HG03439 (cell line): ENCODE measurements around the gene CPNE2.
"Not testable (repeated sequence)": the region's sequence is repeated elsewhere in the genome, so short reads cannot be mapped to it uniquely, and the experiment has no call there.

Experiments
- ATAC-seq: cut with Tn5 transposase; IDR thresholded peaks from one replicate; pipeline ENCODE4 v1.9.1; 2021; ENCODE audit warnings: mild to moderate bottlenecking, moderate library complexity; ENCODE audit not compliant: unreplicated experiment

Gene CPNE2

GRCh38 chr16:57091975-57092785, at the start of gene CPNE2:
Gene CPNE2, plus strand, starts transcription at chr16:57092583. Its CDS starts 18,160 bp downstream, at chr16:57110743.
- peak; percentile 46 for ATAC-seq

DNA sequence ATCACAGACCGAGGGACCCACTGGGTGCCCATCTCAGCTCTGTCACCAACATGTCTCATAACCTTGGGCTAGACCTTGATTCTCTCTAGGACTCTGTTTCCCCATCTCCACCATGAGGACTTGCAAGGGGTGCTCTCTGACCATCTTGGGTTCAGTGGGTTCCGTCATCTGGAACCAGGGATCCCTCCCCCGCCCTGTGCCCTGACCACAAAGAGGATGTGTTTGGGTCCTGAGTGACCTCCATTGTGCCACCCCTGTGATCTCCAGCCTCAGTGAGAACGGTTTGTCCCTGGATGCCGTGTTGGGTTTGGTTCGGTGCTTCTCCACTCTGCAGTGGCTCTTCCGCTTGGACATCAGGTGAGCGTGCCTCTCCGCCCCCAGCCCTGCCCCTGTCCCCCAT, 49.1 kb upstream of the CPNE2 start:
- no peak for ATAC-seq

DNA sequence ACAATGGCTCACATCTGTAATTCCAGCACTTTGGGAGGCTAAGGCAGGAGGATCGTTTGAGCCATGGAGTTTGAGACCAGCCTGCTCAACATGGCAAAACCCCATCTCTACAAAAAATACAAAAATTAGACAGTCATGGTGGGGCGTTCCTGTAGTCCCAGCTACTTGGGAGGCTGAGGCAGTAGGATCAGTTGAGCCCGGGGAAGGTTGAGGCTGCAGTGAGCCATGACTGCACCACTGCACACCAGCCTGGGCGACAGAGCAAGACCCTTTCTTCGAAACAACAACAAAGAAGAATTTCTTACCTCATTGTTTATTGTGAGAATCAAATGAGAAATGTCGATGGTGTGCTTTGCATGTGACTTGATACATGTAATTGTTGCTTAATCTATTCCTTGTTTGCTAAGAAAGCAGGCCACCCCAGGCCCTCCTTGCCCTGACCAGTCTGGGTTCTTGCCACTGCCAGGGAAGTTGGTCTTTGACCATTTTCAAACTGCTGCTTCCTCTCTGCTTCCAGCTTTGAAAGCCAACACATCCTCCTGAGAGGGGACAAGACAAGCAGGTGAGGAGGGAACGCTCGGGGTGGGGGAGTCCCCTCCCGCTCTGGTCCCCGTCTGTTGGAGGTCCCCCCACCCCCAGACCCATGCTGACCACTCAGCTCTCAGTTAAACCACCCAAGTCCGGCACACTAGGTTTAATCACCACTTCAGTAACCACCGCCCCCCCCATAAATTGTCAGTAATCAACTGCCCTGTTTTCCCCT, 47.3 kb upstream of the CPNE2 start:
- no peak for ATAC-seq

GRCh38 chr16:57045694-57046381, 46.5 kb upstream of the CPNE2 start:
- ATAC-seq, result peak; percentile 28

GRCh38 chr16:57048095-57048494, 44.3 kb upstream of the CPNE2 start:
- ATAC-seq, result no peak

DNA sequence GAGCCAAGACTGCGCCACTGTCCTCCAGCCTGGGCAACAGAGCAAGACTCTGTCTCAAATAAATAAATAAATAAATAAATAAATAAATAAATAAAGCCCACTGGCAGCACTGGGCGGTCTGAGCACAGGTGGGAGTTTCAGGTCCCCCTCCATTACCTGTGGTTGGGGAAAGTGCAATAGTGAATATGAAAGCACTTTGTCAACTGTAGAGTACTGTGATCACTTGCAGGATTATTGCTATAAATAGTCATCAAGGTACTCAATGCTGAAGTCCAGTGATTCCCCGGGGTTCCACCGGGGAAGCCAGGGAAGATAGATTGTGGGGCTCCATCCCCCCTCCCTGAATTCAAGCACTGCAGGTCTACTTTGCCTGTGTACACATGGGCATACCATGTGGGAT, 42.7 kb upstream of the CPNE2 start:
- peak; percentile 48 for ATAC-seq

DNA sequence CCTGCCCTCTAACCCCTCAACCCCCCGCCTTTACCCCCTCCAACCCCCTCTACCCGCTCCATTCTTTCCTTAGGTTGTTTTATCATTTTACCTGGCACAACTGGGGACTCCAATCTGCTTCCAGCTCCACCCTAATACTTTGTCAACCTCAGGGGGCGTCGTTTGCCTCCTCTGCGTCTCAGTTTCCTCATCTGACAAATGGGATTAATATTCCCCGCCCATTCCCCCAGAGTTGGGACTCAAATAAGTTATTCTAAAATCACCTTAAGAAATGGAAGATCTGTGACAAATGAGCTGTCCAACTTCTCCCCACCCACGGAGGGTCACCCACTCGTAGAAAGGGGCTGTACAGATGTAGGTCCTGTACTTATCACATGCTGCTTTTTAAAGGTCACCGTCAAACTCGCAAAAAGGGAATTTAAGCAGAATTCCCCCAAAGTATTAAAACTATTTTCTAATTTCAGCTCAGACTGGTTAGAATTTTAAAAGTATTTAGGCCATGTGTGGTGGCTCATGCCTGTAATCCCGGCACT, 40.6 kb upstream of the CPNE2 start:
- no peak for ATAC-seq

GRCh38 chr16:57053206-57053605, 39.2 kb upstream of the CPNE2 start:
- ATAC-seq, result no peak

GRCh38 chr16:57054338-57054737, 38.0 kb upstream of the CPNE2 start:
- no peak for ATAC-seq

- ATAC-seq, result no peak
Measured at GRCh38 chr16:57054771-57055170, 37.6 kb upstream of the CPNE2 start.

GRCh38 chr16:57055671-57056070, 36.7 kb upstream of the CPNE2 start:
- no peak for ATAC-seq

- ATAC-seq, result no peak
Measured at GRCh38 chr16:57058291-57058861, 34.0 kb upstream of the CPNE2 start.

GRCh38 chr16:57060323-57061083, 31.9 kb upstream of the CPNE2 start:
- no peak for ATAC-seq

DNA sequence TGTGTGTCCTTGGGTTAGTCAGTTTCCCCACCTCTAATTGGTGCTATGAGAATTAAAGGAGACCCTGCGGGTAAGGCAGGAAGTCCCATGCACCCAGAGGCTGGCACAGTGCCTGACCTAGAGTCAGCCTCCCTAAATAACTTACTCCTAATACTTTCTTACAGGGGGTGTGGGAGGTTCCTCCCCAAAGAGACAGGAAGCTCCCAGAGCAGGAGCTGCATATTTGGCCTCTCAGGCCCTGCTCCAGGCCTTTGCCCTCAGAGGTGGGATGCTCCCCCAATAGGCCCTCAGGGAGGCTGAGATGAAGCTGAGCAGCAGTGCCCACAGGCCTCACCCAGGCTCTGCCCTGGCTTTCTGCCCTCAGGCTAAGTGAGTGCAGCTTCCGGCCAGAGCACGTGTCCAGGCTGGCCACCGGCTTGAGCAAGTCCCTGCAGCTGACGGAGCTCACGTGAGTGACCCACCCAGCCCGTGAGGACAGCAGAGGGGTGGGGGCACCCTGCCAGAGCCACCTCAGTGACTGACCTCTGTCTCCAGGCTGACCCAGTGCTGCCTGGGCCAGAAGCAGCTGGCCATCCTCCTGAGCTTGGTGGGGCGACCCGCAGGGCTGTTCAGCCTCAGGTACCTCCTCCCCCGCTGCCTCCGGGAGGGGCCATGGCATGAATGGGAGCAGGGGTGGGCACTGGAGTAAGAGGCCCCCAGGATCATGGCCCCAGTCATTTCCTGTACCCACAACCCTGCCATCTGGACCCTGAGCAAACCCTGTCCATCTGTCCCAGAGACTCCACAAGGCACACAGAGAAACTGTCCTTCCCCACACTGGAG, 31.1 kb upstream of the CPNE2 start:
- no peak for ATAC-seq

GRCh38 chr16:57062329-57062728, 30.1 kb upstream of the CPNE2 start:
- no peak for ATAC-seq

DNA sequence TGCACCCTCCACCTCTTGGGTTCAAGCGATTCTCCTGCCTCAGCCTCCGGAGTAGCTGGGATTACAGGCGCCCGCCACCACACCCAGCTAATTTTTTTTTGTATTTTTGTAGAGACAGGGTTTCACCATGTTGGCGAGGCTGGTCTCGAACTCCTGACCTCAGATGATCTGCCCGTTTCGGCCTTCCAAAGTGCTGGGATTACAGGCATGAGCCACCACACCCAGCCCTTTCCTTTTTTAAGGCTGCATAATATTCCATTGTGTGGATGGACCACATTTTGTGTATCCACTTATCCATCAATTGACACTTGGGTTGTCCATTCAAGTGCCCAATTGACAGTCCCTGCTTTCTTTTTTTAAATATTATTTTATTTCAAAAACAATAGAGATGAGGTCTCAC, 29.2 kb upstream of the CPNE2 start:
- ATAC-seq, result not testable (repeated sequence)

- no peak for ATAC-seq
Measured at GRCh38 chr16:57064995-57065394, 27.4 kb upstream of the CPNE2 start.

- no peak for ATAC-seq
Measured at GRCh38 chr16:57066625-57067024, 25.8 kb upstream of the CPNE2 start.

DNA sequence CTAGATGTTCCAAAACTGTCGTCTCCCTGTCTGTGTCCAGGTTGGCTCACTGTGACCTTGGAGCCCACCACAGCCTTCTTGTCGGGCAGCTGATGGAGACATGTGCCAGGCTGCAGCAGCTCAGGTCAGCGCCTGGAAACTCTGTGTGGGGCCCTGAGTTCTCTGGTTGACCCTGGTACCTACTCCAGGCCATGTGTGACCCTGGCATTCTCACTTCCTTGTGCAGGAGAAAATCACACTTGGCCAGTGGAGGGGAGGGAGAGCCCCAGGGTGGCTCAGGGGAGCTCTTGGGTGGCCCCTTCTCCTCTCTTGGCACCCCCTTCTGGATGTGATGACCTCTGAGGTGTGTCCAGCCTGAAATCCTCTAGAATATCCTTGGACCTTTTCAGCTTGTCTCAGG, 25.0 kb upstream of the CPNE2 start:
- no peak for ATAC-seq
